ENCODE results near the gene NSG1.

- TF ChIP-seq CTCF (IDR thresholded peaks at IDR 0.05), result no peak
- TF ChIP-seq EP300 (IDR thresholded peaks at IDR 0.05), result no peak
- TF ChIP-seq POLR2A (IDR thresholded peaks at IDR 0.05), result no peak
Observed at GRCh38 chr4:4419896-4420295, 33.0 kb downstream of the NSG1 start.
